HG03064 (cell line): ENCODE data around the gene DDX21.
"Not testable (repeated sequence)": the region's sequence is repeated elsewhere in the genome, so short reads cannot be mapped to it uniquely, and the experiment has no call there.

Source experiments
- ATAC-seq: cut with Tn5 transposase; IDR thresholded peaks from one replicate; pipeline ENCODE4 v1.9.1; 2021; ENCODE audit warnings: low read depth; ENCODE audit not compliant: unreplicated experiment

Gene DDX21

DNA sequence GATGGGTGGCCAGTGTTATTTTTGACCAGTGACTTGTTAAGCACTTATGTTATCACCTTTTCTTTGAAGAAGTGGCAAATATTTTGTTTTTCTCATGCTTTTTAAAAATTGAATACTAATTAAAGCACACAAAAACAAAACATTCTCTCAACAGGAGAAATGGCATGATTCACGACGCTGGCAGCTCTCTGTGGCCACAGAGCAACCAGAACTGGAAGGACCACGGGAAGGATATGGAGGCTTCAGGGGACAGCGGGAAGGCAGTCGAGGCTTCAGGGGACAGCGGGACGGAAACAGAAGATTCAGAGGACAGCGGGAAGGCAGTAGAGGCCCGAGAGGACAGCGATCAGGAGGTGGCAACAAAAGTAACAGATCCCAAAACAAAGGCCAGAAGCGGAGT lies 26.4 kb downstream of the DDX21 start:
- no peak for ATAC-seq

DNA sequence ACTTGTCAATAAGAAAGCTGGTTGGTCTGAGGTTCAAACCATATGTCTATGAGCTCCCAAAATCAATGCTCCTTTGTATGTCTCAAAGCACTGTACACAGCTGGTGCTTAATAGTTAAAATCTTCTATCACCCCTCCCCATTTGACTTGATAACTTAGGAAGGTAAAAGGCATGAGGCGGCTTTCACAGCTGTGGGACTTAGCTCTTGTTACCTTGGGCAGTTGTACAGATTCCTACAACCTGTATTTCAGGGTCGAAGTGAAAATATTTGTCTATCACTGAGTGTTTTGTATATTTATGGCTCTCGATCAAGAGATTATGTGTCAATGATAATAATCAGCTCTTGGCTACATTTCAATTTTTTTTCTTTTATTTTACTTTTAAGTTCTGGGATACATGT lies 31.6 kb downstream of the DDX21 start:
- ATAC-seq = no peak

DNA sequence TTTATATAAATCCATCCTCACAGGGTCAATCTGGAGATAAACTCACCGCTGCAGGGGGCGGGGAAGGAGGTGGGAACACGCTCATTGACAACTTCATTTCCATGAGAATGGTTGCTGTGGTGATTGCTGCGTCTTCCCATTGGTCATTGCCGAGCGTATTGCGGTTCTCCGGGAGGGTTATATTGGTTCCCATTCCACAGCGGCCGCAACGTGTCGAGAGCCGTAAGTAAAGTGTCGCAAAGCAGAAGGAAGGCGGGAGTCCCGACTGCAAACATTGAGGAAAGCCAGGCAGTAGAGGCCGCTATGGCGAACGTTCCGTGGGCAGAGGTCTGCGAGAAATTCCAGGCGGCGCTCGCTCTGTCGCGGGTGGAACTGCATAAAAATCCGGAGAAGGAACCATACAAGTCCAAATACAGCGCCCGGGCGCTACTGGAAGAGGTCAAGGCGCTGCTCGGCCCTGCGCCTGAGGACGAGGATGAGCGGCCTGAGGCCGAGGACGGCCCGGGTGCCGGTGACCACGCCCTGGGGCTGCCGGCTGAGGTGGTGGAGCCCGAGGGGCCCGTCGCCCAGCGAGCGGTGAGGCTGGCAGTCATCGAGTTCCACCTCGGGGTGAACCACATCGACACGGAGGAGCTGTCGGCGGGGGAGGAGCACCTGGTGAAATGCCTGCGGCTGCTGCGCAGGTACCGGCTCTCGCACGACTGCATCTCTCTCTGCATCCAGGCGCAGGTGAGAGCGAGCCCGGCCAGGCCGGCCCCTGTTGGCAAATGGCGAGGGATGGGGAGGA lies 32.8 kb downstream of the DDX21 start, which contains the start of gene KIFBP:
Gene KIFBP (plus strand): TSS at position 274 of the 787 bp plus-strand sequence. CDS start 30 bp downstream, at position 304.
- ATAC-seq = peak; percentile 72

DNA sequence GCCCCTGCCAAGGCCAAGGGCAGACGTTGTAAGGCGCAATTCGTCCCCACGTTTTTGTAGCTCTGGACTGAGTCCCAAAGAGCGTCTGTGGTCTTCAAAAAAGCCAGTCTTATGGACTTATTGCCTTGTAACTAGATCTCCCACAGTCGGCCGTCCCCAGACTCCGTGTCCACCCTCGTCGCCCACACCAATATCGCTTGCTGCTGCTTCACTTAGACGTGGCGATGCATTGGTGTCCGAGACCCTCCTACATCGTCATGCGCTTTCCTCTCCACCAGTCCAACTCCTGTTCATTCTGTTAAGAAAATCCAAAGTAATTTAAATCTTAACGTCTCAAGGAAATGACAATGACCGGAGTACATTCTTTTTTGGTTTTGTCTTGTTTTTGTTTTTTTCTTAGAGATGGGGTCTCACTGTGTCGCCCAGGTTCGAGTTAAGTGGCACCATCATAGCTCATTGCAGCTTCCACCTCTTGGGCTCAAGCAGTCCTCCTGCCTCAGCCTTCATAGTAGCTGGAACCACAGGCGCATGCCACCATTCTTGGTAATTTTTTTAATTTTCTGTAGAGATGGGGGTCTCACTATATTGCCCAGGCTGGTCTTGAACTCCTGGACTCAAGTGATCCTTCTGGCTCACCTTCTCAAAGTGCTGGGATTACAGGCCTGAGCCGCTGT lies 33.5 kb downstream of the DDX21 start:
- ATAC-seq = peak; percentile 4

DNA sequence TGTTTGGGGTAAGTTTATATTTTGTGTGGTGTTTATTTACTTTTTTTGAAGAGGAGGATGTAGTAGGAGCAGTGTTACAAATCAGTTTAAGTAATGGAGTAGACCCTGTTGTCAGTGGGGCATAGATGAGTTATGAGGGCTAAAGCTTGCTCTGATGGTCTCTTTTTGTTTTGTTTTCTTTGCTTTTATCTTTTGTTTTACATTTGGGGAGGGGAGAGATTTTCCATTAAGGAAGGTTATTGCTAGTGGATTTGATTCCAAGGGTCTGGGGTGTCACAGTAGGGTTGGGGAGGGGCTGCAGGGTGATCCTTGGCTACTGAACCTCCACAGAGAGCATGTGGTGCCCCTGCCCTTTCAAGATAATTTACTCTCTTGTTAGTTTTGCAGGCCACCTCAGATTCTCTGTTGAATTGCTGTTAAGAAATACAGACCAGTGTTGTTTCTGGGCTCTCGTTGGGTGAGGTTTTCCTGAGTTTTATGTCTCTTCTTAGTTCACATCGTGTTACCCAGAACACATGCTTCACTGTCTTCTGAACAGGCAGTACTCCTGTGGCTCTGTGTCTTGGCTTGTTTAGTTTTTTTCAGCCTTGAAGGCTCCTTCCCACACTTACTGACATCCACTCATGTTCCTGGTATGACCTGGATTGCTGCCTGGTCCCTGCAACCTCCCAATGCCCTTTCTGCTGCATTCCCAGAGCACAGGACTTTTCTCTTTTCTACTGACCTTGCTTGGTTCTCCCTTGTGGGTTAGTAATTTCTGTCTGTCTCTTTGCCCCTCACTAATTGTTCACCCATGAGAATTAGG lies 36.9 kb downstream of the DDX21 start:
- ATAC-seq = no peak

DNA sequence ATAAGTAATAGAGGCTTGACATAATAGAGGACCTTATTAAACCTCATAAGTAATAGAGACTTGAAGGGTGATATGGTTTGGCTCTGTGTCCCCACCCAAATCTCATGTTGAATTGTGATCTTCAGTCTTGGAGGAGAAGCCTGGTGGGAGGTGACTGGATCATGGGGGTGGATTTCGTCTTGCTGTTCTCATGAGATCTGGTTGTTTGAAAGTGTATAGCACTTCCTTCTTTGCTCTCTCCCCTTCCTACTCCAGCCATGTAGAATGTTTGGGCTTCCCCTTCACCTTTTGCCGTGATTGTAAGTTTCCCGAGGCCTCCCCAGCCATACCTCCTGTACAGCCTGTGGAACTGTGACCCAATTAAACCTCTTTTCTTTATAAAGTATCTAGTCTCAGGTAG lies 41.2 kb downstream of the DDX21 start:
- ATAC-seq = no peak

DNA sequence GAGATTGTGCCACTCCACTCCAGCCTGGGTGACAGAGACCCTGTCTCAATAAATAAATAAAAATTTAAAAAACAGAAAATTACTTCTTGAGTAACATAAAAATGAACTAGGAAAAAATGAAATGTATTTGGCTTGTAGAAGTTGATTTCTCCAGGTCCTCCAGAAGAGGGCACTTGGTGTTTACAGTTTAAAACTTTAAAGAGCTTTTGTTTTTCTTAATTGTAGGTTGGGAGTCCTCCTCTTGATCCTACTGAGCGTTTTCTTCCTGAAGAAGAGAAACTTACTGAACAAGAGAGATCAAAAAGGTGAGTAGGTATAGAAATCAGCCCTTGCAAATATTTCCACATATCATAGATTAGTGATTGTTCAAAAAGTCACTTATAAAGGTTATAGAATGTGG lies 48.9 kb downstream of the DDX21 start:
- no peak for ATAC-seq

DNA sequence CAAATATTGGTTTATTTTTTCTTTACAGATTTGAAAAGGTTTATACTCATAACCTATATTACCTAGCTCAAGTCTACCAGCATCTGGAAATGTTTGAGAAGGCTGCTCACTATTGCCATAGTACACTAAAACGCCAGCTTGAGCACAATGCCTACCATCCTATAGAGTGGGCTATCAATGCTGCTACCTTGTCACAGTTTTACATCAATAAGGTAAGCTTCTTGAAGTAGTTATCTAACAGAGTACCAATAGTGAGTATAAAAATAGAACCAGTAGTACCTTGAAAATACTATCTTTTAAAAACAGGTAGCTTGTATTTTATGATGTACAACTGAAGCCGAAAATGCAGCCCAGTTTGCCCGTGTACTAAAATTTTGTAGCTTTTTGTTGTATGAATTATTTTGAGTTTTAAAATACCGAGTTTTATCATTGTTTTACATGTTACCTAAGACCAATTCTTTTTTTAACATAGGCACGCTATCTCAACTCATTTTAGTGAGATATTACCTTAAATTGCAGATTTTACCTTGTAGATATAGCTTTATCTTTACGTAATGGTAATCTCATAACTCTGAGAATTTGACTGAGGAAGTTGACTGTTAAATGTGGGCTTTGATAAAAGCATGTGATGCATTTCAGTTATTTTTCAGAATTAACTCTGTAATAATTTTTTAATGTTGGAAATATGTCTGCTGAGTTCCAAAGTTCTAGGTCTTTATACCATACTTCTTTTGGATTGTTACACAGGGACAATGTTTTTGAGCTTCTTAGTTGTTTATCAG lies 49.9 kb downstream of the DDX21 start:
- no peak for ATAC-seq

DNA sequence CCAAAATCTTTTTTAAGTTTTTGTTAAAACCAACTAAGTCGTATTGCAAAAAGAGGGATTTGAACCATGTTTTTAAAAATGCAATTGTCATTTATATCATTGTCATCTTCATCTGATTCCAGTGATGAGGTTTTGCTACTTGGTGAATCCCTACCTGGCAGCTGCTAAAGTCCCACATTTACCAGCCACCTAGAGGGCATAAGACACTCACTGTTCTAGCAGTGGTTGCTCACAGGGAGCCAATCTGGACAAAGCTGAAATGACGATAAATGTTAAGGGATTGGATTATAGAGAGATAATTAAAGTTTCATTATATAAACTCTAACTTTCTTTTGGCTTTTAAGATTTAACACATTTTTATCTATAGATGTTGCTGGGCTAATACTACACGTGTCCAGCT lies 51.3 kb downstream of the DDX21 start:
- ATAC-seq = no peak

DNA sequence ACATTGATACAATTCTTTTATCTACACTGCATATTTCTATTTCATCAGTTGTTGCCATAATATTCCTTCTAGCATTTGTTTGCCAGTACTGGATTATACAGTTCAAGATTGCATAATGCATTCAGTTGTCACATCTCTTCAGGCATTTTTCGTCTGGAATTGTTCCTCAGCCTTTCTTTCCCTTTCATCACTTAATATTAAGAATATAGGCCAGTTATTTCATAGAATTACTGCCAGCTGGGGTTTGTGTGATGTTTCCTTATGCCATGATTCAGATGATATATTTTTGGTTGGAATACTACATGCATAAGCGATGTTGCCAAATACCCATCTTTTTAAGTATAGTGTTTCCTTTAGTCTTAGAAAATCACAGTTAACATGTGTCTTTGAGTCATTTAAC lies 53.4 kb downstream of the DDX21 start:
- ATAC-seq = no peak

DNA sequence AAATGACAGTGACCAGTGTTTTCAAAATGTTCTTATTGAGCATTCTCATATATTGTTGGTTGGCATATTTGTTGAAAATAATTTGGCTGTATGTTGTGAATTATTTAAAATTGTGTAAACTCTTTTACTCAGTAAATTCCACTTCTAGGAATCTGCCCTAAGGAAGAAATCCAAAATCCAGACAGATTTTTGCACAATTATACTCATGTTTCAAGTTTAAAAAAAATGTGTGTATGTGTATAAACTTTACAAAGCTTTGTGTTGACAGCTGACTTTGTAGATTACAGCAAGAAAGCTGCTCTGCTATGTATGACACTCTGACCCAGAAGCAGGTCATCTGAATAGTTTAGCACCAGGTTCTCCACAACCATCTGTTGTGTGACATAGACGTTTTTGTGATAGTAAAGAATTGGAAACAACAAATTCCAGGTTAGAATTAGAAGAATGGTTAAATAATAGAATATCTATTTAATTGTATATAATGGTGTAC lies 54.2 kb downstream of the DDX21 start:
- ATAC-seq = no peak

DNA sequence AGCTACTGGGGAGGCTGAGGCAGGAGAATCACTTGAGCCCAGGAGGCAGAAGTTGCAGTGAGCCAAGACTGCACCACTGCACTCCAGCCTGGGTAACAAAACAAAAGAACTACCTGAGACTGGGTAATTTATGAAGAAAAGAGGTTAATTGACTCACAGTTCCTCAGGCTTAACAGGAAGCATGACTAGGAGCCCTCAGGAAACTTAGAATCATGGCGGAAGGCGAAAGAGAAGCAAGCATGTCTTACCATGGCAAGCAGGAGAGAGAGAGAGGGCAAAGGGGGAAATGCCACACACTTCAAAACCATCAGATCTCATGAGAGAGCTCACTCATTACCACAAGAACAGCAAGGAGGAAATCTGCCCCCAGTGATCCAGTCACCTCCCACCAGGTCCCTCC lies 56.8 kb downstream of the DDX21 start:
- not testable (repeated sequence) for ATAC-seq

DNA sequence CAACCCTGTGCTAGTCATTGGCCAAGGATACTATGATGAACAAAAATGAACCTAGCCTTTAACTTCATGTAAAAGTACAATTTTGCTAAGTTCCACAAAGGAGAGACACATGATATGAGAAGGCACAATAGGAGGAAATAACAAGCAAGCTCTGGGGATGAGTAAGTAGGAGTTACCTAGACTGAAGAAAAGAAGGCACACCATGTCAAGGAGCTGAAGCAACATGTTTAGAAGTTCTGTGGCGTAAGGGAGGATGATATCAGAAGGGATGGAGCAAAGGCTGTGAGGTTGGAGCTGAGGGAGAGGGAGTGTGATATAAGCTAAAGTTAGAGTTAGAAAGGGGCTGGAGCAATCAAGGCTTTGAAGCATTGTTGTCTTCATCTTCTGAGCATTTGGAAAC lies 58.2 kb downstream of the DDX21 start:
- no peak for ATAC-seq

DNA sequence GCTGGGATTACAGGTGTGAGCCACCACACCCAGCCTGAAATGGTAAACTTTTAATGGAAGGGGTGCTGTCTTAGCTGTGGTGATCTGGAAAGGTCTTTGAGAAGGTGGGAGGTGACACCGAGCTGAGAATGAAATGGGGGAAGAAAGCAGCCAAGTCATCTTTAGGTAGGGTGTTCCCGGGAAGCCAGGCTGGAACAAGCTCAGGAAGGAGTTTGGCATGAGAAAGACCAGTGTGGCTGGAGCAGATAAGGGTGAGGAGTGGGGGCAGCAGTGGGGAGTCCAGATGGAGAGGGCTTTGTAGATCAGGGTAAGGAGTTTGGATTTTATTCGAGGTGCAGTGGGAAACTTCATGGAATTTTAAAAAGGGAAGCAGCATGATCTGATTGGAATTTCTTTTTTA lies 62.6 kb downstream of the DDX21 start:
- ATAC-seq = no peak

DNA sequence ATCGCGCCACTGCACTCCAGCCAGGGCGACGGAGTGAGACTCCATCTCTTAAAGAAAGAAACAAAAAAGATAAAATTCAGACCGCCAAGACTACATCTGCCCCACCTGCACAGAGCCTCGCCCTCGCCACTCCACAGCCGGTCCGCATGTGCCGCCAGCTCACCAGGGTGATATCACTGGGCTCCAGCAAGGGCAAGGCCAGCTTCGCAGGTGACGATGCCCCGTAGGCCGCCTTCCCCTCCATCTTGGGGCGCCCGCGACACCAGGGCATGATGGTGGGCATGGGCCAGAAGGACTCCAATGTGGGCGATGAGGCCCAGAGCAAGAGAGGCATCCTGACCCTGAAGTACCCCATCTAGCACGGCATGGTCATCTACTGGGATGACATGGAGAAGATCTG lies 66.6 kb downstream of the DDX21 start:
- ATAC-seq = no peak

DNA sequence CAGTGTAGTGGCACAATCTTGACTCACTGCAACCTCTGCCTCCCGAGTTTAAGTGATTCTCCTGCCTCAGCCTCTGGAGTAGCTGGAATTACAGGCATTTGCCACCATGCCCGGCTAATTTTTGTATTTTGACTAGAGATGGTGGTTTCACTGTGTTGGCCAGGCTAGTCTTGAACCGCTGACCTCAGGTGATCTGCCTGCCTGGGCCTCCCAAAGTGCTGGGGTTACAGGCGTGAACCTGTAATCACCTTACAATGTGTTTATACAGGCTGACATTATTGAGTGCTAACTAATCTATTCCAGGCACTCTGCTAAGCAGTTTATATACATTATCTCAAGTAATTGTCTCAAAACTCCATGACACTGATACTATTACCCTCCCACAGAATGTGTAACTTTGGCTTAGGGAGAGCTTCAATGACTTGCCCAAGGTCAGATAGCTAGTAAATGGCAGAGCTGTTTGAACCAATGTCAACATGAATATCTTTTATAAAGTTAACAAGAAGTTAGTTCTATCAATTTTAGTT lies 69.5 kb downstream of the DDX21 start:
- no peak for ATAC-seq

DNA sequence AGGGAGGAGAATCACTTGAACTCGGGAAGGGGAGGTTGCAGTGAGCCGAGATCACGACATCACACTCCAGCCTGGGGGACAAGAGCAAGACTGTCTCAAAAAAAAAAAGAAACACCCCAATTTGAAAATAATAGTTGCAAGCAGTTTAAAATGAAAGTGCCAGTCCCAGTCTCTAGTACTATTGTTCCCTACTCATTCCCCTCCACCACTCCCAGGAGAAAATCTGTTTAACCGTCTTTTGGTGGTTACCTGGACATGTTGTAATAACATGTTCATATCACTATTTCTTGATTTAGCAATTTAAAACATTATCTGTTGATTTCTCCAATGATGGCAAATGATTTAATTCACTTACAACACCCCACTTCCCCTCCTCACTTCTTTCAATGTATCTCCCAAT lies 77.3 kb downstream of the DDX21 start:
- no peak for ATAC-seq
